Astrocyte (in vitro differentiated cells and primary cell): ENCODE measurements around the gene INPP5F. TPM values are rescaled to one million over a fixed set of nuclear protein-coding genes. Genes with fewer than 3 reads are reported as not detected.
"Not testable (repeated sequence)": the region's sequence is repeated elsewhere in the genome, so short reads cannot be mapped to it uniquely, and the experiment has no call there.

ENCODE experiments used
- DNase-seq: peaks from one replicate; pipeline ENCODE4 v3.0.0-alpha.2; 2010; ENCODE audit warnings: low read depth
- FAIRE-seq: peaks from 2 replicates; lab custom pipeline; 2011; peaks lifted over from hg19 to GRCh38; lab: Jason Lieb, UNC
- H2AFZ ChIP-seq: 2 replicates; pipeline ENCODE4 v1.6.0; 2012; ENCODE audit warnings: low read depth, low read length, inconsistent platforms
- H3K27ac ChIP-seq: 2 replicates; pipeline ENCODE4 v1.5.1; 2011; ENCODE audit warnings: low read depth, low read length, inconsistent platforms
- H3K27me3 ChIP-seq: 2 replicates; pipeline ENCODE4 v1.6.0; 2011; ENCODE audit warnings: low read length, inconsistent platforms; ENCODE audit not compliant: insufficient read depth
- H3K36me3 ChIP-seq: 2 replicates; pipeline ENCODE4 v1.5.1; 2011; ENCODE audit warnings: low read length, inconsistent platforms; ENCODE audit not compliant: insufficient read depth
- H3K4me1 ChIP-seq: 2 replicates; pipeline ENCODE4 v1.5.1; 2011; ENCODE audit warnings: low read length, inconsistent platforms; ENCODE audit not compliant: insufficient read depth
- H3K4me2 ChIP-seq: 2 replicates; pipeline ENCODE4 v1.6.0; 2012; ENCODE audit warnings: low read length, inconsistent platforms
- H3K4me3 ChIP-seq: 2 replicates; pipeline ENCODE4 v1.5.1; 2011; ENCODE audit warnings: low read depth, mild to moderate bottlenecking, low read length, inconsistent platforms; ENCODE audit not compliant: insufficient read depth
- H3K79me2 ChIP-seq: 2 replicates; pipeline ENCODE4 v1.6.0; 2012; ENCODE audit warnings: mild to moderate bottlenecking, low read length, inconsistent platforms; ENCODE audit not compliant: insufficient read depth
- H3K9ac ChIP-seq: 2 replicates; pipeline ENCODE4 v1.6.0; 2012; ENCODE audit warnings: mild to moderate bottlenecking, low read length, inconsistent platforms
- H3K9me3 ChIP-seq: 2 replicates; pipeline ENCODE4 v1.5.1; 2012; ENCODE audit warnings: low read depth, mild to moderate bottlenecking, low read length, inconsistent platforms; ENCODE audit not compliant: insufficient read depth
- H4K20me1 ChIP-seq: 2 replicates; pipeline ENCODE4 v1.6.0; 2012; ENCODE audit warnings: low read length, inconsistent platforms; ENCODE audit not compliant: insufficient read depth
- H3K27ac Mint-ChIP-seq: one replicate; pipeline ENCODE4 v1.8.0; 2021; ENCODE audit warnings: mild to moderate bottlenecking, mixed read lengths; ENCODE audit not compliant: unreplicated experiment
- H3K27me3 Mint-ChIP-seq: one replicate; pipeline ENCODE4 v1.8.0; 2021; ENCODE audit warnings: low read depth, mixed read lengths; ENCODE audit not compliant: unreplicated experiment
- H3K36me3 Mint-ChIP-seq: one replicate; pipeline ENCODE4 v1.8.0; 2021; ENCODE audit warnings: low read depth, mixed read lengths; ENCODE audit not compliant: unreplicated experiment
- H3K4me1 Mint-ChIP-seq: one replicate; pipeline ENCODE4 v1.8.0; 2021; ENCODE audit warnings: low read depth, mixed read lengths; ENCODE audit not compliant: unreplicated experiment
- H3K4me3 Mint-ChIP-seq: one replicate; pipeline ENCODE4 v1.8.0; 2021; ENCODE audit warnings: mild to moderate bottlenecking, moderate library complexity, mixed read lengths; ENCODE audit not compliant: unreplicated experiment
- H3K9me3 Mint-ChIP-seq: one replicate; pipeline ENCODE4 v1.8.0; 2021; ENCODE audit warnings: mild to moderate bottlenecking, mixed read lengths; ENCODE audit not compliant: unreplicated experiment
- EZH2 ChIP-seq: IDR thresholded peaks from 2 replicates; pipeline ENCODE4 v1.6.1; 2012; ENCODE audit warnings: mild to moderate bottlenecking, low read length, inconsistent platforms; ENCODE audit not compliant: insufficient read depth
- total RNA-seq: library from RNA; stranded (reverse); gene quantifications from 2 replicates; pipeline ENCODE4 v1.2.1, GENCODE V29; 2021
- TF ChIP-seq, protein P1 (sequence below): IDR thresholded peaks from 2 replicates; pipeline ENCODE4 v1.5.1; 2011; ENCODE audit warnings: low read depth, mild to moderate bottlenecking, inconsistent platforms, low read length, moderate library complexity; ENCODE audit not compliant: insufficient read depth

Gene INPP5F
- total RNA-seq, 1 donor from 2014 or later: 101 TPM

DNA sequence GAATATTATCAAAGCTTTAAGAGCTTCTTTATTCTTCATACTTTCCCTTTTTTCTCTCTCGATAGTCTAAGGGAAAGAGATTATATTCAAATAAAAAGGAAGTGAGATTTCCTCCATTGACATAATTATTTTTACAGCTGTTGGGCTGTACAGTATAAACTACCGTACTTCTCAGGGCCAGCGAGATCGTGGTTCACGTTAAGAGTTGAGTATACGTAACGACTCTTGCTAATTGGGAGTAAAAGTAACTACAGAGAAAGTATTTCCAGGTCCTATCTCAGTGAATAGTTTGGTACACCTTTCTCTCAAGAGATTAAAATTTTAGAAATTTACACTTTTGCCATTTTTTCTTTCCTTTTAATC, 57.8 kb downstream of the INPP5F start:
- Mint-ChIP-seq H3K9me3 (no peaks in the 10 kb centered on the region), H3K36me3 (no peaks in the 10 kb centered on the region), H3K27me3 (no peaks in the 10 kb centered on the region), H3K4me1 (peaks cover 28% of the 10 kb centered on the region), H3K4me3 (no peak overlapping the region), H3K27ac (no peak overlapping the region)
- Histone ChIP-seq H3K4me2 (no peak overlapping the region), H3K27me3 (no peaks in the 10 kb centered on the region), H3K4me3 (no peak overlapping the region), H3K79me2 (no peaks in the 10 kb centered on the region), H4K20me1 (peaks cover 6% of the 10 kb centered on the region), H3K27ac (no peak overlapping the region), H3K4me1 (peaks cover 15% of the 10 kb centered on the region), H2AFZ (no peak overlapping the region), H3K9ac (no peak overlapping the region), H3K9me3 (no peaks in the 10 kb centered on the region), H3K36me3 (no peaks in the 10 kb centered on the region)
- TF ChIP-seq EZH2: no peak
- TF ChIP-seq, protein P1, sequence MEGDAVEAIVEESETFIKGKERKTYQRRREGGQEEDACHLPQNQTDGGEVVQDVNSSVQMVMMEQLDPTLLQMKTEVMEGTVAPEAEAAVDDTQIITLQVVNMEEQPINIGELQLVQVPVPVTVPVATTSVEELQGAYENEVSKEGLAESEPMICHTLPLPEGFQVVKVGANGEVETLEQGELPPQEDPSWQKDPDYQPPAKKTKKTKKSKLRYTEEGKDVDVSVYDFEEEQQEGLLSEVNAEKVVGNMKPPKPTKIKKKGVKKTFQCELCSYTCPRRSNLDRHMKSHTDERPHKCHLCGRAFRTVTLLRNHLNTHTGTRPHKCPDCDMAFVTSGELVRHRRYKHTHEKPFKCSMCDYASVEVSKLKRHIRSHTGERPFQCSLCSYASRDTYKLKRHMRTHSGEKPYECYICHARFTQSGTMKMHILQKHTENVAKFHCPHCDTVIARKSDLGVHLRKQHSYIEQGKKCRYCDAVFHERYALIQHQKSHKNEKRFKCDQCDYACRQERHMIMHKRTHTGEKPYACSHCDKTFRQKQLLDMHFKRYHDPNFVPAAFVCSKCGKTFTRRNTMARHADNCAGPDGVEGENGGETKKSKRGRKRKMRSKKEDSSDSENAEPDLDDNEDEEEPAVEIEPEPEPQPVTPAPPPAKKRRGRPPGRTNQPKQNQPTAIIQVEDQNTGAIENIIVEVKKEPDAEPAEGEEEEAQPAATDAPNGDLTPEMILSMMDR: no peak
- FAIRE-seq (no peak), DNase-seq (no peak)

DNA sequence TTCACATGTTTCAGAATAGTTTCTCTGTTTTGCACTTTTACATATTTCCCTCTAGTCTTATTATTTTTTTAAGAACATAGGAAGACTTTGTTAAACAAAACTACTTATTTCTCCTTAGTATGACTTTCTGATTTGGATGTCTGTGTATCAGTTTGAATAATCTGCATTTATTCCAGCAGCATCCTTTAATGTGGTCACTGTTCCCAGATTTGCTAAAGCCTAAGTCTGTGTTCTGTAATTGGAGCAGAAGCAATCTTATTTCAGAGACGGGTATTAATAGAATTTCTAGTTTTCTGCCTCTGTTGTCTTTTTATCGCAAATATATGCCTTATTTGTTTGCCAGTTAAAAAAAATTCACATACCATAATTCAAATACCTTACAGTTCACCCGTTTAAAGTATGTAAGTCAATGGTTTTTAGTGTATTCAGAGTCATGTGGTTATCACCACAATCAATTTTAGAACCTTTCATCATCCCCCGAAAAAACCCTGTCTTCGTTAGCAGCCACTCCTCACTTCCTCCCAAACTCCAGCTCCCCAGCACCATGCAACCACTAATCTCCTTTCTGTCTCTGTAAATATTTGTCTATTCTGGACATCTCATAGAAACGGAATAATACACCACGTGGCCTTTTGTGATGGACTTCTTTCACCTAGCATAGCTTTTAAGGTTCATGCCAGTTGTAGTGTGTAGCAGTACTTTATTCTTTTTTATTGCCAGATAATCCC, 58.7 kb downstream of the INPP5F start:
- Histone ChIP-seq H3K9me3 (no peaks in the 10 kb centered on the region), H3K27me3 (no peaks in the 10 kb centered on the region), H3K36me3 (no peaks in the 10 kb centered on the region), H3K9ac (no peak overlapping the region), H3K79me2 (no peaks in the 10 kb centered on the region), H3K4me2 (no peak overlapping the region), H4K20me1 (peaks cover 6% of the 10 kb centered on the region), H3K27ac (no peak overlapping the region), H3K4me3 (no peak overlapping the region), H2AFZ (no peak overlapping the region), H3K4me1 (peaks cover 15% of the 10 kb centered on the region)
- Mint-ChIP-seq H3K27me3 (no peaks in the 10 kb centered on the region), H3K4me1 (peaks cover 28% of the 10 kb centered on the region), H3K36me3 (peaks cover 2% of the 10 kb centered on the region), H3K4me3 (peak overlapping the region; percentile 2), H3K9me3 (no peaks in the 10 kb centered on the region), H3K27ac (no peak overlapping the region)
- no peak for DNase-seq
- no peak for FAIRE-seq
- no peak for TF ChIP-seq EZH2
- TF ChIP-seq, protein P1: no peak

DNA sequence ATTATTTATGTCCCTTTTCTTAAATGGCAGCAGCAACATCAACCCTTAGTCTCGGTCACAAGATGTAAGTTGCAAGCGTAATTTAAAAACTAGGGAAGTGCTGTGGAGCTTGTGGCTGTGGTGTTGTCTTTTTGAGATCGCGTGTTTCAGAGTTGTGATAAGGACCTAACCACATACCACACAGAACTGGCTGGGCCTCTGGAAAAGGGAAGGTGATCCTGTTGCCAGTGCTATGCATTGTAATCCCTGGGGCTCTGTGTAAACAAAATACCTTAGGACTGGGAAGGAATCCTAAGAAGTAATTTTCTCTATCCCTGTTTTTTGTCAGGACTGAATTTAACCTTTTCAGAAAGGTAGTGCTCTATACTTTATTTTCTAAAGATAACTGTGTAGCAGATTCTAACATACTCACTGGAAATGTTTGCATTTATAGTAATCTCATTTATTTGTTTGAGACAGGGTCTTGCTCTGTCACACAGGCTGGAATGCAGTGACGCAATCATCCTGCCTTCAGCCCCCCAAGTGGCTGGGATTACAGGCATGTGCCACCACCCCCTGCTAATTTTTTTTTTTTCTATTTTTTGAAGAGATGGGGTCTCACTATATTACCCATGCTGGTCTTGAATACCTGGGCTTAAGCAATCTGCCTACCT, 60.4 kb downstream of the INPP5F start:
- H3K27ac ChIP-seq: peak overlapping the region; percentile 16
- H2AFZ ChIP-seq: no peak overlapping the region
- H3K27me3 Mint-ChIP-seq: no peaks in the 10 kb centered on the region
- no peaks in the 10 kb centered on the region for H3K27me3 ChIP-seq
- no peaks in the 10 kb centered on the region for H3K9me3 ChIP-seq
- peak overlapping the region; percentile 43 for H3K4me2 ChIP-seq
- H3K4me3 Mint-ChIP-seq: no peak overlapping the region
- no peak overlapping the region for H3K4me3 ChIP-seq
- peak overlapping the region; percentile 60 for H3K27ac Mint-ChIP-seq
- peaks cover 15% of the 10 kb centered on the region for H3K4me1 ChIP-seq
- H3K9me3 Mint-ChIP-seq: no peaks in the 10 kb centered on the region
- H4K20me1 ChIP-seq: peaks cover 6% of the 10 kb centered on the region
- peaks cover 30% of the 10 kb centered on the region for H3K4me1 Mint-ChIP-seq
- H3K9ac ChIP-seq: no peak overlapping the region
- peaks cover 5% of the 10 kb centered on the region for H3K36me3 Mint-ChIP-seq
- peak; percentile 79 for FAIRE-seq
- H3K36me3 ChIP-seq: no peaks in the 10 kb centered on the region
- peak; percentile 91 for DNase-seq
- TF ChIP-seq, protein P1: no peak
- TF ChIP-seq EZH2: no peak
- H3K79me2 ChIP-seq: no peaks in the 10 kb centered on the region

DNA sequence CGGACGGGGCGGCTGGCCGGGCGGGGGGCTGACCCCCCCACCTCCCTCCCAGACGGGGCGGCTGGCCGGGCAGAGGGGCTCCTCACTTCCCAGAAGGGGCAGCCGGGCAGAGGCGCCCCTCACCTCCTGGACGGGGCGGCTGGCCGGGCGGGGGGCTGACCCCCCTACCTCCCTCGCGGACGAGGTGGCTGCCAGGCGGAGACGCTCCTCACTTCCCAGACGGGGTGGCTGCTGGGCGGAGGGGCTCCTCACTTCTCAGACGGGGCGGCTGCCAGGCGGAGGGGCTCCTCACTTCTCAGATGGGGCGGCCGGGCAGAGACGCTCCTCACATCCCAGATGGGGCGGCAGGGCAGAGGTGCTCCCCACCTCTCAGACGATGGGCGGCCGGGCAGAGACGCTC, 69.3 kb downstream of the INPP5F start:
- FAIRE-seq, H3K36me3 Mint-ChIP-seq, H4K20me1 ChIP-seq, H3K27me3 ChIP-seq, H3K4me1 Mint-ChIP-seq, H3K27ac ChIP-seq, DNase-seq, H3K4me2 ChIP-seq, H3K9me3 Mint-ChIP-seq, H3K9ac ChIP-seq, H2AFZ ChIP-seq, H3K27me3 Mint-ChIP-seq, H3K27ac Mint-ChIP-seq, H3K4me1 ChIP-seq, H3K4me3 ChIP-seq, H3K79me2 ChIP-seq, H3K36me3 ChIP-seq, H3K4me3 Mint-ChIP-seq, H3K9me3 ChIP-seq: not testable (repeated sequence)
